ENCODE results near the gene MRPL16.

The MRPL16 gene

GRCh38 chr11:59801981-59802638, 8.5 kb downstream of the MRPL16 start:
- no peak for TF ChIP-seq EZH2 (IDR thresholded peaks at IDR 0.05; ENCODE audit: borderline replicate concordance, low read length)
- TF ChIP-seq CTCF (IDR thresholded peaks at IDR 0.05; ENCODE audit: low read length), result no peak
- Histone ChIP-seq H3K79me2 (ENCODE audit: insufficient read depth, low read length) (no peaks in the 10 kb centered on the region), H3K4me1 (ENCODE audit: insufficient read depth, low read length, severe bottlenecking) (no peaks in the 10 kb centered on the region), H3K9me3 (ENCODE audit: low read length) (no peaks in the 10 kb centered on the region), H4K20me1 (ENCODE audit: insufficient read depth, low read length) (no peaks in the 10 kb centered on the region), H2AFZ (ENCODE audit: low read length) (no peak overlapping the region), H3K36me3 (ENCODE audit: insufficient read depth, low read length) (peaks cover 24% of the 10 kb centered on the region), H3F3A (ENCODE audit: insufficient read depth, low read length) (no peaks in the 10 kb centered on the region), H3K4me2 (ENCODE audit: low read length) (no peak overlapping the region), H3K9ac (ENCODE audit: low read length) (no peak overlapping the region), H3K4me3 (ENCODE audit: low read depth, low read length, poor library complexity, severe bottlenecking) (no peak overlapping the region), H3K9me2 (ENCODE audit: low read depth, low read length) (no peaks in the 10 kb centered on the region), H3K27ac (ENCODE audit: low read depth, low read length, poor library complexity, severe bottlenecking) (no peak overlapping the region), H3K27me3 (ENCODE audit: insufficient read depth, low read length) (no peaks in the 10 kb centered on the region)

- Histone ChIP-seq H3F3A (ENCODE audit: insufficient read depth, low read length) (no peaks in the 10 kb centered on the region), H3K27me3 (ENCODE audit: insufficient read depth, low read length) (no peaks in the 10 kb centered on the region), H3K79me2 (ENCODE audit: insufficient read depth, low read length) (no peaks in the 10 kb centered on the region), H4K20me1 (ENCODE audit: insufficient read depth, low read length) (no peaks in the 10 kb centered on the region), H3K4me1 (ENCODE audit: insufficient read depth, low read length, severe bottlenecking) (no peaks in the 10 kb centered on the region), H3K4me3 (ENCODE audit: low read depth, low read length, poor library complexity, severe bottlenecking) (no peak overlapping the region), H3K9me2 (ENCODE audit: low read depth, low read length) (no peaks in the 10 kb centered on the region), H3K9me3 (ENCODE audit: low read length) (no peaks in the 10 kb centered on the region), H3K36me3 (ENCODE audit: insufficient read depth, low read length) (peaks cover 15% of the 10 kb centered on the region; the same call in 1 of the 2 replicates), H3K9ac (ENCODE audit: low read length) (no peak overlapping the region), H2AFZ (ENCODE audit: low read length) (no peak overlapping the region), H3K4me2 (ENCODE audit: low read length) (no peak overlapping the region), H3K27ac (ENCODE audit: low read depth, low read length, poor library complexity, severe bottlenecking) (no peak overlapping the region)
- TF ChIP-seq CTCF (IDR thresholded peaks at IDR 0.05; ENCODE audit: low read length) (no peak), EZH2 (IDR thresholded peaks at IDR 0.05; ENCODE audit: borderline replicate concordance, low read length) (no peak)
Observed at GRCh38 chr11:59801160-59801706, 9.3 kb downstream of the MRPL16 start.

- Histone ChIP-seq H3K36me3 (ENCODE audit: insufficient read depth, low read length) (peaks cover 8% of the 10 kb centered on the region; the same call in 1 of the 2 replicates), H3K9me2 (ENCODE audit: low read depth, low read length) (no peaks in the 10 kb centered on the region), H3K4me1 (ENCODE audit: insufficient read depth, low read length, severe bottlenecking) (no peaks in the 10 kb centered on the region), H3K4me3 (ENCODE audit: low read depth, low read length, poor library complexity, severe bottlenecking) (no peak overlapping the region), H3F3A (ENCODE audit: insufficient read depth, low read length) (no peaks in the 10 kb centered on the region), H2AFZ (ENCODE audit: low read length) (no peak overlapping the region), H3K27ac (ENCODE audit: low read depth, low read length, poor library complexity, severe bottlenecking) (no peak overlapping the region), H3K79me2 (ENCODE audit: insufficient read depth, low read length) (no peaks in the 10 kb centered on the region), H3K4me2 (ENCODE audit: low read length) (no peak overlapping the region), H4K20me1 (ENCODE audit: insufficient read depth, low read length) (no peaks in the 10 kb centered on the region), H3K9ac (ENCODE audit: low read length) (no peak overlapping the region), H3K27me3 (ENCODE audit: insufficient read depth, low read length) (no peaks in the 10 kb centered on the region), H3K9me3 (ENCODE audit: low read length) (no peaks in the 10 kb centered on the region)
- no peak for TF ChIP-seq EZH2 (IDR thresholded peaks at IDR 0.05; ENCODE audit: borderline replicate concordance, low read length)
- no peak for TF ChIP-seq CTCF (IDR thresholded peaks at IDR 0.05; ENCODE audit: low read length)
Observed at GRCh38 chr11:59800390-59801025, 10.1 kb downstream of the MRPL16 start.

All from OCI-LY1 (cell line).